Ascending aorta (tissue), 2 donors: Measurements from ENCODE around the gene KIZ. TPM values are rescaled to one million over a fixed set of nuclear protein-coding genes. Genes with fewer than 3 reads are reported as not detected.

Experiments
- DNase-seq, 2 donors: peaks; one replicate each; pipeline ENCODE4 v3.0.0-alpha.2; 2019; ENCODE audit warnings: low spot score in 2 of 2
- H3K27ac ChIP-seq, 2 donors: fragments of 200-600 bp; sonication (generic); one replicate each; pipeline ENCODE4 v1.5.1; 2016 to 2017; ENCODE audit warnings: mild to moderate bottlenecking in 1 of 2
- H3K27me3 ChIP-seq: fragments of 200-600 bp; sonication (generic); one replicate; pipeline ENCODE4 v1.5.1; 2017
- H3K36me3 ChIP-seq, 2 donors: fragments of 200-600 bp; sonication (generic); one replicate each; pipeline ENCODE4 v1.5.1; 2016
- H3K4me1 ChIP-seq, 2 donors: fragments of 200-600 bp; sonication (generic); one replicate each; pipeline ENCODE4 v1.5.1; 2016 to 2017; ENCODE audit warnings: mild to moderate bottlenecking in 1 of 2
- H3K4me3 ChIP-seq, 2 donors: fragments of 200-600 bp; sonication (generic); one replicate each; pipeline ENCODE4 v1.5.1; 2016 to 2017; ENCODE audit warnings: mild to moderate bottlenecking in 1 of 2
- H3K9me3 ChIP-seq, 2 donors: fragments of 200-600 bp; sonication (generic); one replicate each; pipeline ENCODE4 v1.5.1; 2016
- intact Hi-C: fragments of 100-400 bp; cut with DNase I; formaldehyde crosslinking; loops from one replicate; pipeline ENCODE4 v1.15.1; 2023
- total RNA-seq: library from RNA; depleted of rRNA; stranded (reverse); fragments of >200 nt; gene quantifications from one replicate; pipeline ENCODE4 v1.1.0, GENCODE V29; 2016
- TF ChIP-seq, protein P1 (sequence below), 3 experiments: fragments of 200-600 bp in 2 of 3; fragments of 450-650 bp in 1 of 3; sonication (generic) in 2 of 3; IDR thresholded peaks; one replicate each; pipeline ENCODE4 v1.5.1; 2016 to 2019; ENCODE audit warnings: antibody characterized with exemption in 3 of 3, mild to moderate bottlenecking in 1 of 3, moderate library complexity in 1 of 3

KIZ gene
- total RNA-seq, 1 donor from 2014 or later, result 7.8 TPM

GRCh38 chr20:21189761-21190523 lies 64.1 kb downstream of the KIZ start:
- Histone ChIP-seq H3K4me1 (no peaks in the 10 kb centered on the region), H3K36me3 (no peaks in the 10 kb centered on the region), H3K4me3 (no peak overlapping the region), H3K27ac (no peak overlapping the region), H3K27me3 (no peaks in the 10 kb centered on the region), H3K9me3 (no peaks in the 10 kb centered on the region)
- TF ChIP-seq, protein P1, sequence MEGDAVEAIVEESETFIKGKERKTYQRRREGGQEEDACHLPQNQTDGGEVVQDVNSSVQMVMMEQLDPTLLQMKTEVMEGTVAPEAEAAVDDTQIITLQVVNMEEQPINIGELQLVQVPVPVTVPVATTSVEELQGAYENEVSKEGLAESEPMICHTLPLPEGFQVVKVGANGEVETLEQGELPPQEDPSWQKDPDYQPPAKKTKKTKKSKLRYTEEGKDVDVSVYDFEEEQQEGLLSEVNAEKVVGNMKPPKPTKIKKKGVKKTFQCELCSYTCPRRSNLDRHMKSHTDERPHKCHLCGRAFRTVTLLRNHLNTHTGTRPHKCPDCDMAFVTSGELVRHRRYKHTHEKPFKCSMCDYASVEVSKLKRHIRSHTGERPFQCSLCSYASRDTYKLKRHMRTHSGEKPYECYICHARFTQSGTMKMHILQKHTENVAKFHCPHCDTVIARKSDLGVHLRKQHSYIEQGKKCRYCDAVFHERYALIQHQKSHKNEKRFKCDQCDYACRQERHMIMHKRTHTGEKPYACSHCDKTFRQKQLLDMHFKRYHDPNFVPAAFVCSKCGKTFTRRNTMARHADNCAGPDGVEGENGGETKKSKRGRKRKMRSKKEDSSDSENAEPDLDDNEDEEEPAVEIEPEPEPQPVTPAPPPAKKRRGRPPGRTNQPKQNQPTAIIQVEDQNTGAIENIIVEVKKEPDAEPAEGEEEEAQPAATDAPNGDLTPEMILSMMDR (IDR thresholded peaks at IDR 0.05), result no peak
- no peak for DNase-seq
- intact Hi-C loops, result no loop called here

DNA sequence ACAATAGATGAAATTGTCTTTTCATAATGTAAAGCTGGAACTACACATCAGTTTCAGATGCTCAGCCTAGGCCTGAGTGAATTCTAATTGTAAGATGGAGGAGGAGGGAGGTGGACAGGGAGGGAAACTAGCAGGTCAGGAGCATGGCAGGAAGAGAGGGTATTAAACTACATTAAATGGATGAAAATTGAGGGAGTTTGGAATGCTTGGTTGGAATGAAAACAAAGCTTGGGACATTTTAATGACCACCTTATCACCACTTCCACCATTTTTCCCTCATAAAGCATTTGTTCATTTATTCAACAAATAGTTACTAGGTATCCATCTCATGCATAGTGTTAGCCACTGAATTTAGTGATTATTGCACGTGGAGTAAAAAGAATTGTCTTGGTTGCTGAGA lies 65.0 kb downstream of the KIZ start:
- intact Hi-C loops, result no loop called here
- H3K4me1 ChIP-seq, result no peaks in the 10 kb centered on the region

DNA sequence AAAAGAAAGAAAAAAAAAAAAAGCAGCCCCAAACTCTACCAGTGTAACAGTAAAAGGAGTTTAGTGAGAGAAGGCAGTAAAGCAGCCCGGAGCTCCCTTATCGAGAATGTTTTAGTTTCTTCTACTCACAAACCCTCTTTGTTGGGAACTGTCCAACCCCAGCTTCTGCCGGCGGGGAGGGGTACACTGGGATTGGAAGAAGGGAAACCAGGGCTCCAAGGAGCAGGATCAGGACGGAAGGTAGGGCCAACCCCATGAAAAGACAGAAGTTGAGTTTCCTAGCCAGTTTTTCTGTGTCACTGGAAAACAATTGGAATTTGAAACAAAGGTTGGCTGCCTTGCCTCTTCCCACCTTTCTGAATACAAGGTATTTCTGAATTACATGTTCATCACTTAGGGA lies 66.0 kb downstream of the KIZ start:
- Histone ChIP-seq H3K9me3 (no peaks in the 10 kb centered on the region), H3K4me1 (no peaks in the 10 kb centered on the region), H3K36me3 (no peaks in the 10 kb centered on the region), H3K27me3 (no peaks in the 10 kb centered on the region), H3K27ac (no peak overlapping the region), H3K4me3 (no peak overlapping the region)
- DNase-seq, result no peak
- intact Hi-C loops, result no loop called here
- TF ChIP-seq, protein P1 (IDR thresholded peaks at IDR 0.05), result no peak

More for the DNA sequence above, 65.0 kb downstream of the KIZ start:
- TF ChIP-seq, protein P1 (IDR thresholded peaks at IDR 0.05), result no peak
- no peak overlapping the region for H3K27ac ChIP-seq
- DNase-seq, result no peak
- no peak overlapping the region for H3K4me3 ChIP-seq
- H3K27me3 ChIP-seq, result no peaks in the 10 kb centered on the region
- H3K36me3 ChIP-seq, result no peaks in the 10 kb centered on the region
- H3K9me3 ChIP-seq, result no peaks in the 10 kb centered on the region

GRCh38 chr20:21202259-21202658 lies 76.4 kb downstream of the KIZ start:
- TF ChIP-seq, protein P1 (IDR thresholded peaks at IDR 0.05), result no peak
- intact Hi-C loops, result no loop called here
- no peak for DNase-seq
- Histone ChIP-seq H3K27ac (no peak overlapping the region), H3K4me3 (no peak overlapping the region), H3K36me3 (peaks cover 0 to 4% of the 10 kb centered on the region in 2 donors), H3K27me3 (no peaks in the 10 kb centered on the region), H3K4me1 (no peaks in the 10 kb centered on the region), H3K9me3 (no peaks in the 10 kb centered on the region)

GRCh38 chr20:21203088-21203656 lies 77.3 kb downstream of the KIZ start:
- Histone ChIP-seq H3K27me3 (no peaks in the 10 kb centered on the region), H3K36me3 (peaks cover 0 to 6% of the 10 kb centered on the region in 2 donors), H3K4me1 (no peaks in the 10 kb centered on the region), H3K27ac (no peak overlapping the region), H3K4me3 (no peak overlapping the region), H3K9me3 (no peaks in the 10 kb centered on the region)
- TF ChIP-seq, protein P1 (IDR thresholded peaks at IDR 0.05), result no peak
- DNase-seq, result no peak
- intact Hi-C loops, result no loop called here
